ENCODE measurements around the gene AFP. TPM values are rescaled to one million over a fixed set of nuclear protein-coding genes. Genes with fewer than 3 reads are reported as not detected.

Gene AFP
- total and polyA plus RNA-seq, 2 of the 13 experiments (the other 11 are each of a cell fraction or from before 2014, with no cell fraction given): 9,434 to 13,105 TPM

- TF ChIP-seq, protein P1, sequence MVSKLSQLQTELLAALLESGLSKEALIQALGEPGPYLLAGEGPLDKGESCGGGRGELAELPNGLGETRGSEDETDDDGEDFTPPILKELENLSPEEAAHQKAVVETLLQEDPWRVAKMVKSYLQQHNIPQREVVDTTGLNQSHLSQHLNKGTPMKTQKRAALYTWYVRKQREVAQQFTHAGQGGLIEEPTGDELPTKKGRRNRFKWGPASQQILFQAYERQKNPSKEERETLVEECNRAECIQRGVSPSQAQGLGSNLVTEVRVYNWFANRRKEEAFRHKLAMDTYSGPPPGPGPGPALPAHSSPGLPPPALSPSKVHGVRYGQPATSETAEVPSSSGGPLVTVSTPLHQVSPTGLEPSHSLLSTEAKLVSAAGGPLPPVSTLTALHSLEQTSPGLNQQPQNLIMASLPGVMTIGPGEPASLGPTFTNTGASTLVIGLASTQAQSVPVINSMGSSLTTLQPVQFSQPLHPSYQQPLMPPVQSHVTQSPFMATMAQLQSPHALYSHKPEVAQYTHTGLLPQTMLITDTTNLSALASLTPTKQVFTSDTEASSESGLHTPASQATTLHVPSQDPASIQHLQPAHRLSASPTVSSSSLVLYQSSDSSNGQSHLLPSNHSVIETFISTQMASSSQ (IDR thresholded peaks at IDR 0.05; ENCODE audit: low read depth): no peak
- TF ChIP-seq, protein P1 (CRISPR knock-in tag; IDR thresholded peaks at IDR 0.05; ENCODE audit: borderline replicate concordance): no peak
- no peak for TF ChIP-seq SP4 (CRISPR knock-in tag; IDR thresholded peaks at IDR 0.05)
- TF ChIP-seq, protein P2, sequence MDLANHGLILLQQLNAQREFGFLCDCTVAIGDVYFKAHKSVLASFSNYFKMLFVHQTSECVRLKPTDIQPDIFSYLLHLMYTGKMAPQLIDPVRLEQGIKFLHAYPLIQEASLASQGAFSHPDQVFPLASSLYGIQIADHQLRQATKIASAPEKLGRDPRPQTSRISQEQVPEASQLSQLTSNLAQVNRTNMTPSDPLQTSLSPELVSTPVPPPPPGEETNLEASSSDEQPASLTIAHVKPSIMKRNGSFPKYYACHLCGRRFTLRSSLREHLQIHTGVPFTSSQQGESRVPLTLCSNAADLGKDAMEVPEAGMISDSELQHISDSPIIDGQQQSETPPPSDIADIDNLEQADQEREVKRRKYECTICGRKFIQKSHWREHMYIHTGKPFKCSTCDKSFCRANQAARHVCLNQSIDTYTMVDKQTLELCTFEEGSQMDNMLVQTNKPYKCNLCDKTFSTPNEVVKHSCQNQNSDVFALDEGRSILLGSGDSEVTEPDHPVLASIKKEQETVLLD (CRISPR knock-in tag; IDR thresholded peaks at IDR 0.05; ENCODE audit: low read depth): no peak
- TF ChIP-seq ZNF138 (CRISPR knock-in tag; IDR thresholded peaks at IDR 0.05; ENCODE audit: low read depth): no peak
- TF ChIP-seq RBFOX2 (IDR thresholded peaks at IDR 0.05; ENCODE audit: low read depth, low read length): peak; percentile 68
- no peak for TF ChIP-seq ZNF556 (CRISPR knock-in tag; IDR thresholded peaks at IDR 0.05; ENCODE audit: borderline replicate concordance)
- TF ChIP-seq CEBPG (CRISPR knock-in tag; IDR thresholded peaks at IDR 0.05): no peak
- TF ChIP-seq MBD4 (IDR thresholded peaks at IDR 0.05; ENCODE audit: borderline replicate concordance, low read length): peak; percentile 80; the same call in 1 of the 2 replicates
- no peak for TF ChIP-seq RNF219 (CRISPR knock-in tag; IDR thresholded peaks at IDR 0.05)
- no peak for TF ChIP-seq FOXA3 (CRISPR knock-in tag; IDR thresholded peaks at IDR 0.05)
- TF ChIP-seq RBM22 (optimal IDR thresholded peaks at IDR 0.05; ENCODE audit: low read length): peak; percentile 93
- no peak for TF ChIP-seq ATF7 (IDR thresholded peaks at IDR 0.05)
- TF ChIP-seq ATF7 (CRISPR knock-in tag; IDR thresholded peaks at IDR 0.05): no peak
- TF ChIP-seq MEIS1 (CRISPR knock-in tag; IDR thresholded peaks at IDR 0.05; ENCODE audit: borderline replicate concordance): no peak
- 0 out of 2 replicates have a peak, but pooled peaks have one; percentile 4 for TF ChIP-seq NR2F2 (IDR thresholded peaks at IDR 0.05; ENCODE audit: borderline replicate concordance, low read depth)
- no peak for TF ChIP-seq ZFX (CRISPR knock-in tag; IDR thresholded peaks at IDR 0.05; ENCODE audit: low read depth)
- TF ChIP-seq ZNF782 (CRISPR knock-in tag; IDR thresholded peaks at IDR 0.05; ENCODE audit: borderline replicate concordance): no peak
- TF ChIP-seq ZNF552 (CRISPR knock-in tag; IDR thresholded peaks at IDR 0.05; ENCODE audit: borderline replicate concordance): no peak
- TF ChIP-seq HES4 (CRISPR knock-in tag; IDR thresholded peaks at IDR 0.05; ENCODE audit: borderline replicate concordance): no peak
- TF ChIP-seq ZBTB4 (CRISPR knock-in tag; IDR thresholded peaks at IDR 0.05; ENCODE audit: borderline replicate concordance): no peak
Observed at GRCh38 chr4:73418677-73419076, 17.3 kb upstream of the AFP start (continued).
